Upper lobe of left lung (tissue), 6 donors: ENCODE data around the gene ASPDH. TPM values are rescaled to one million over a fixed set of nuclear protein-coding genes. Genes with fewer than 3 reads are reported as not detected.

ENCODE experiments used
- ATAC-seq, 2 donors: fragments of 200-7000 bp; cut with Tn5 transposase; one replicate each; pipeline ENCODE4 v1.9.1; 2022; ENCODE audit warnings: mild to moderate bottlenecking in 2 of 2, moderate library complexity in 2 of 2; ENCODE audit not compliant: low FRiP score in 2 of 2
- DNase-seq, 2 donors: peaks; one replicate each; pipeline ENCODE4 v3.0.0-alpha.2; 2019 to 2020
- H3K27ac ChIP-seq, 4 donors: fragments of 200-600 bp; sonication (generic); one replicate each; pipeline ENCODE4 v1.5.1; 2016 to 2019
- H3K27me3 ChIP-seq, 4 donors: fragments of 200-600 bp; sonication (generic); one replicate each; pipeline ENCODE4 v1.5.1; 2017 to 2019
- H3K36me3 ChIP-seq, 4 donors: fragments of 200-600 bp; sonication (generic); one replicate each; pipeline ENCODE4 v1.5.1; 2016 to 2019
- H3K4me1 ChIP-seq, 4 donors: fragments of 200-600 bp; sonication (generic); one replicate each; pipeline ENCODE4 v1.5.1; 2018 to 2019
- H3K4me3 ChIP-seq, 4 donors: fragments of 200-600 bp; sonication (generic); one replicate each; pipeline ENCODE4 v1.5.1; 2017 to 2019; ENCODE audit warnings: mild to moderate bottlenecking in 2 of 4, moderate library complexity in 1 of 4
- H3K9me3 ChIP-seq, 4 donors: fragments of 200-600 bp; sonication (generic); one replicate each; pipeline ENCODE4 v1.5.1; 2018 to 2019
- EP300 ChIP-seq, 4 donors: sonication (generic); formaldehyde crosslinking; IDR thresholded peaks; one replicate each; pipeline ENCODE4 v1.5.1; 2017; ENCODE audit warnings: antibody characterized with exemption in 4 of 4, control low read depth in 2 of 4
- POLR2A ChIP-seq, 4 donors: fragments of 450-650 bp; IDR thresholded peaks; one replicate each; pipeline ENCODE4 v1.5.1; 2016 to 2017; ENCODE audit warnings: antibody characterized with exemption in 4 of 4, mild to moderate bottlenecking in 2 of 4
- POLR2AphosphoS5 ChIP-seq, 2 donors: sonication (generic); formaldehyde crosslinking; IDR thresholded peaks; one replicate each; pipeline ENCODE4 v1.5.1; 2017; ENCODE audit warnings: antibody characterized with exemption in 2 of 2
- WGBS, 2 donors: methylation state at CpG; one replicate each; pipeline ENCODE4 v1.1.5; 2017 to 2018; 5-methylcytosine and 5-hydroxymethylcytosine counted together
- total RNA-seq, 6 donors: library from RNA; depleted of rRNA in 4 of 6; stranded (reverse); fragments of >200 nt in 4 of 6; gene quantifications; one replicate each; pipeline versions ENCODE4 v1.1.0 to v1.2.1, GENCODE V29; 2016 to 2021
- TF ChIP-seq, protein P1 (sequence below), 6 experiments: fragments of 450-650 bp in 4 of 6; fragments of 200-600 bp in 2 of 6; sonication (generic) in 2 of 6; IDR thresholded peaks; one replicate each; pipeline ENCODE4 v1.5.1; 2016 to 2019; ENCODE audit warnings: antibody characterized with exemption in 6 of 6
- donor health status: DM: no; HTN: no; CAD: no; lungs with moderate emphysema.
- donor health status: DM: no; HTN: yes; CAD: no; lungs with severe emphysema.

ASPDH gene
- total RNA-seq, 6 donors from 2014 or later = not detected

DNA sequence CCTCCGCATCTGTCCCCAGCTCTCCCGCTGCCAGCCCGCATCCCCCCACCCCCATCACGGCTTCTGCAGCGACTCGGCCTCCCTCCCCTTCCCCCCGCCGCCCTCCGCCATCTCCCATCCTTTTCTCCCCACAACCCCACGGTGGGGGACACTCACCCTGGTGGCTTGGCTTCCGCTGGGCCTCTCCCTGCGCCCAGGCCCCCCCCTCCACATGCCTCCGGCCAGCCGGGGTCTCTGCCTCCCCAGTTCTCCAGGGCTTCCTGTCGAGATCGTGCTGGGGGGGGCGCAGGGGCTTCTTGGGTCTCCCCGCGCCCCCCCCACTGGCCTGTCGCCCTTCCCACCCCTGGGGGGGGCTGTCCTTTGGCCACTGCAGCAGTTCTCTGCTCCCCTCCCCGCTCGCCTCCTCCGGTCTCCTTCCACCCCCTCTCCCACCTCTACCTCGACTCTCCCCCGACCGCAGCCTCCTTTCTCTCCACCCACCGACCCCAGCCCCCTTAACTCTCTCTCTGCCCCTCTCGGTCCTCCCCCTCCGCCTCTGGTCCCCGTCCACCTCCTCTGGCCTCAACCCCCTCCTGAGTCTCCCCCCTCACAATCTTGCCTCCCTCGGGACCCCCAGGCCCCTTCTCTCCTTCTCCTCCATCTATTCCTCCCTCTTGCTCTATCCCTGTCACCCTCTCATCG lies 37.5 kb upstream of the ASPDH start:
- Histone ChIP-seq H3K36me3 (no peaks in the 10 kb centered on the region), H3K9me3 (no peaks in the 10 kb centered on the region), H3K27ac (peak overlapping the region in 2 of 4 donors; percentile 23 to 39), H3K4me1 (peaks cover 8 to 22% (median 9%) of the 10 kb centered on the region in 4 donors), H3K4me3 (peak overlapping the region in 3 of 4 donors; percentile 8 to 37 (median 34)), H3K27me3 (peaks cover 0 to 14% (median 5%) of the 10 kb centered on the region in 4 donors)
- DNase-seq (no peak), ATAC-seq (no peak)
- 9 to 10% methylated on average over 15 to 17 of the region's 32 CpGs for WGBS, 2 donors
- no peak for TF ChIP-seq POLR2A (IDR thresholded peaks at IDR 0.05)
- TF ChIP-seq EP300 (IDR thresholded peaks at IDR 0.05) = no peak
- TF ChIP-seq, protein P1, sequence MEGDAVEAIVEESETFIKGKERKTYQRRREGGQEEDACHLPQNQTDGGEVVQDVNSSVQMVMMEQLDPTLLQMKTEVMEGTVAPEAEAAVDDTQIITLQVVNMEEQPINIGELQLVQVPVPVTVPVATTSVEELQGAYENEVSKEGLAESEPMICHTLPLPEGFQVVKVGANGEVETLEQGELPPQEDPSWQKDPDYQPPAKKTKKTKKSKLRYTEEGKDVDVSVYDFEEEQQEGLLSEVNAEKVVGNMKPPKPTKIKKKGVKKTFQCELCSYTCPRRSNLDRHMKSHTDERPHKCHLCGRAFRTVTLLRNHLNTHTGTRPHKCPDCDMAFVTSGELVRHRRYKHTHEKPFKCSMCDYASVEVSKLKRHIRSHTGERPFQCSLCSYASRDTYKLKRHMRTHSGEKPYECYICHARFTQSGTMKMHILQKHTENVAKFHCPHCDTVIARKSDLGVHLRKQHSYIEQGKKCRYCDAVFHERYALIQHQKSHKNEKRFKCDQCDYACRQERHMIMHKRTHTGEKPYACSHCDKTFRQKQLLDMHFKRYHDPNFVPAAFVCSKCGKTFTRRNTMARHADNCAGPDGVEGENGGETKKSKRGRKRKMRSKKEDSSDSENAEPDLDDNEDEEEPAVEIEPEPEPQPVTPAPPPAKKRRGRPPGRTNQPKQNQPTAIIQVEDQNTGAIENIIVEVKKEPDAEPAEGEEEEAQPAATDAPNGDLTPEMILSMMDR (IDR thresholded peaks at IDR 0.05) = no peak
- no peak for TF ChIP-seq POLR2AphosphoS5 (IDR thresholded peaks at IDR 0.05)

DNA sequence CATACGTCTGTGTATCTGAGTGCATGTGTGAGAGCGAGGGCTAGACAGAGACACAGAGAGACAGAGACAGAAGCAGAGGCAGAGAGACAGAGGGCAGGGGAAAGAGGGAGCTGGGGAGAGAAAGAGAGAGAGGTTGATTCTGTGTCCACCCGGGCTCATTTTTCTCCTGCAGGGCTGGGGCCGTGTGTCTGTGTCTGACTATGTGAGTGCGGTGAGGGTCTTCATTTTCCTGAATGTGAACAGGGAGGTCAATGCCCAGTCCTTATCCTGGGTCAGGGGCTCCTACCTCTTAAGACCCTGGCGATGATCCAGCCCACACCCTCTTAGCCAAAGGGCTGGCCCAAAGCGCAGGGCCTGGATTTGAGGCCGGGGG lies 36.9 kb upstream of the ASPDH start:
- H3K27me3 ChIP-seq = peaks cover 0 to 9% (median 3%) of the 10 kb centered on the region in 4 donors
- H3K4me1 ChIP-seq = peaks cover 3 to 23% (median 8%) of the 10 kb centered on the region in 4 donors
- DNase-seq (no peak), ATAC-seq (no peak)
- no peaks in the 10 kb centered on the region for H3K36me3 ChIP-seq
- TF ChIP-seq, protein P1 (IDR thresholded peaks at IDR 0.05) = no peak
- no peak for TF ChIP-seq POLR2A (IDR thresholded peaks at IDR 0.05)
- no peak for TF ChIP-seq EP300 (IDR thresholded peaks at IDR 0.05)
- no peak for TF ChIP-seq POLR2AphosphoS5 (IDR thresholded peaks at IDR 0.05)
- peak overlapping the region in 3 of 4 donors; percentile 8 to 37 (median 34) for H3K4me3 ChIP-seq
- 37 to 52% methylated on average over 6 to 8 of the region's 8 CpGs for WGBS, 2 donors
- H3K9me3 ChIP-seq = no peaks in the 10 kb centered on the region
- peak overlapping the region in 1 of 4 donors; percentile 39 for H3K27ac ChIP-seq

DNA sequence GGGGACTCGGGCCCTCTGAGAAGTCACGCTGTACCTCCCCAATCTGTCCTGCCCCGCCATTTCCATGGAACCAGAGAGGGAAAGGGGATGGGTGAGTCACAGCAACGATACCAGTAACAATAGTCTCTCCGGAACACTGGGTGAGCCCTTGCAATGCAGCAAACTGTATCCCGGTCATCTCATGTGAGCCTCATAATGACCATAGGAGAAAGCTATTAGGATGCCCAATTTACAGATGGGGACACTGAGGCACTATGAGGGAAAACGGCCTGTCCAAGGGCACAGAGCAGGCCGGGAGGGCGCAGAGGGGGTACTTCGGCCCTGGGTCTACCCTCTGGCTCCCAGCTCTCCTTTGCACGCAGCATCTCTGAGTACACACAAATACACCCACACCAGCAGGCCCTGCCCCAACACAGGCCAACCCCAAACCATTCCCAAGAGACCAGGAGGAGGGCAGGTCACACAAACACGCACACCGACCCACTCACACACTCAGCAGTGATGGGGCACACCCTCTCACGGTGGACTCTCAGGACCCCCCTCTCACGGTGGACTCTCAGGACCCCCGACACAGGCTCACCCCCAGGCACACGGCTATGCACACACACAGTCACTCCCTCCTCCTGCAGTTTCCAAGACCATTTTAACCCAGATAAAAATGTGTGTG lies 36.3 kb upstream of the ASPDH start:
- WGBS, 2 donors = 68 to 81% methylated on average over 12 to 17 of the region's 17 CpGs
- H3K27me3 ChIP-seq = peaks cover 0 to 8% (median 2%) of the 10 kb centered on the region in 4 donors
- H3K36me3 ChIP-seq = no peaks in the 10 kb centered on the region
- H3K4me1 ChIP-seq = peaks cover 3 to 28% (median 8%) of the 10 kb centered on the region in 4 donors
- ATAC-seq = no peak
- peak overlapping the region in 1 of 4 donors; percentile 34 for H3K27ac ChIP-seq
- DNase-seq = no peak
- TF ChIP-seq, protein P1 (IDR thresholded peaks at IDR 0.05) = no peak
- TF ChIP-seq POLR2A (IDR thresholded peaks at IDR 0.05) = no peak
- TF ChIP-seq EP300 (IDR thresholded peaks at IDR 0.05) = no peak
- no peak for TF ChIP-seq POLR2AphosphoS5 (IDR thresholded peaks at IDR 0.05)
- peak overlapping the region in 2 of 4 donors; percentile 34 to 37 for H3K4me3 ChIP-seq
- H3K9me3 ChIP-seq = no peaks in the 10 kb centered on the region

DNA sequence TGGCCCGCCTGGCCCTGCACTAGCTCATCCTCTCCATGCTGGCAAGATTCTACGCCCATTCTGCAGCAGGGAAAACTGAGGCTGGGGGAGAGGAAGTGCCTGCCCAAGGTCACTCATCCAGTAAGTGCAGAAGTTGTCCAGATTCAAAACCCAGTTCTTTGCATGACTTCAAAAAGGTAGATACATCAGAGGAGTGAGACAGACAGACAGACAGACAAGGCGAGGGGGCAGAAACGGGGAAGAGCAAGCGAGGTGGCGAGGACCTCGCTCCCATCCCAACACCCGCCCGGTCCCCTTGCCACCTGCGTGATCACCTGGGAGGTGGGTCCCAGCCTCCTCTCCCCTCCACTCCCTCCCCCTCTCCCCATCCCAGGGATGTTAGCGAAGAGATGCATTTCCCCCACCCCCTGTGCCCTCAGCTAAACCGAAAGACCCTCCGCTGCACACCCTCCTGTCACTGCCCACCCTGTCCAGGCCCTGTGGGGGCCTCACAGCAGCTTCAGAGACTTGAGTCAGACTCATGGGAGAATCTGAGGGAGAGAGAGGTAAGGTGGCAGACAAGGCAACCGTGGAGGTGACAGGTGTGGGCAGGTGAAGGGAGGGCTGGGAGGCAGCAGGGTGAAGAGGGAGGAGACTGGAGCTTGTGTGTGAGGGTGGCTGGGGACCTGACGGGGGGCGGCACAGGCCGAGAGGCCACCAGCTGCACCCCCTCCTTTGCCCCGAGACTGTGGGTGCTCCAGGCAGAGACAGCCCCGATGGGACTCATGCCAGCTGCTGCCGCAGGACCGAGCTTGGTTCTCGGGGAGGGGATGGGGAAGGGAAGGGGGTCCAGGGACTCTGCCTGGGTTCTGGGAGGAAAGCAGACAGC lies 35.6 kb upstream of the ASPDH start:
- ATAC-seq (no peak), DNase-seq (no peak)
- no peaks in the 10 kb centered on the region for H3K36me3 ChIP-seq
- H3K4me3 ChIP-seq = no peak overlapping the region
- H3K27ac ChIP-seq = peak overlapping the region in 1 of 4 donors; percentile 34
- TF ChIP-seq, protein P1 (IDR thresholded peaks at IDR 0.05) = no peak
- TF ChIP-seq POLR2A (IDR thresholded peaks at IDR 0.05) = no peak
- no peak for TF ChIP-seq EP300 (IDR thresholded peaks at IDR 0.05)
- TF ChIP-seq POLR2AphosphoS5 (IDR thresholded peaks at IDR 0.05) = no peak
- H3K9me3 ChIP-seq = no peaks in the 10 kb centered on the region
- WGBS, 2 donors = 66 to 79% methylated on average over 18 to 20 of the region's 22 CpGs
- peaks cover 3 to 28% (median 8%) of the 10 kb centered on the region in 4 donors for H3K4me1 ChIP-seq
- H3K27me3 ChIP-seq = peaks cover 0 to 8% (median 2%) of the 10 kb centered on the region in 4 donors
